HEK293 (cell line): Measurements from ENCODE around the gene CST9L.

Experiments used
- CTCF ChIA-PET: fragments of 350-600 bp; formaldehyde crosslinking; extraction: SDS; loops from one replicate; lab custom pipeline; 2021; ENCODE audit warnings: antibody characterized with exemption; lab: Yijun Ruan, JAX
- POLR2A ChIA-PET: fragments of 300-600 bp; formaldehyde crosslinking; extraction: SDS; loops from one replicate; lab custom pipeline; 2020; ENCODE audit warnings: antibody characterized with exemption, inconsistent platforms; lab: Yijun Ruan, JAX
- H3K27ac ChIP-seq: fragments of 200-500 bp; sonication (Bioruptor generic); 2 replicates; pipeline ENCODE4 v1.5.1; 2014; ENCODE audit warnings: low read depth, low read length, control low read depth, inconsistent platforms; ENCODE audit errors: extremely low read depth
- H3K36me3 ChIP-seq, 2 experiments: fragments of 200-500 bp in 1 of 2; sonication (Bioruptor generic) in 1 of 2; 1 replicate in 1 of 2; 2 replicates in 1 of 2; pipeline ENCODE4 v1.5.1; 2014 to 2017; ENCODE audit warnings: inconsistent platforms in 2 of 2, low read length in 2 of 2; ENCODE audit not compliant: control insufficient read depth in 2 of 2, insufficient read depth in 1 of 2
- H3K4me1 ChIP-seq: fragments of 200-500 bp; sonication (Bioruptor generic); 2 replicates; pipeline ENCODE4 v1.5.1; 2014; ENCODE audit warnings: mild to moderate bottlenecking, low read length, inconsistent platforms; ENCODE audit not compliant: control insufficient read depth, insufficient read depth
- H3K4me3 ChIP-seq: 2 replicates; pipeline ENCODE4 v1.5.1; 2011; ENCODE audit warnings: low read depth, mild to moderate bottlenecking, control low read depth, low read length, moderate library complexity
- H3K9me3 ChIP-seq: fragments of 200-500 bp; sonication (Bioruptor generic); 2 replicates; pipeline ENCODE4 v1.5.1; 2014; ENCODE audit warnings: low read depth, low read length, inconsistent platforms; ENCODE audit not compliant: control insufficient read depth, insufficient read depth
- GLIS1 ChIP-seq: fragments of 450-650 bp; formaldehyde crosslinking; IDR thresholded peaks from 2 replicates; pipeline ENCODE4 v1.5.1; 2016; ENCODE audit warnings: missing biosample characterization, missing genetic modification characterization
- GLIS2 ChIP-seq: fragments of 450-650 bp; formaldehyde crosslinking; IDR thresholded peaks from 2 replicates; pipeline ENCODE4 v1.5.1; 2016; ENCODE audit warnings: missing biosample characterization, missing genetic modification characterization
- KLF1 ChIP-seq: fragments of 450-650 bp; formaldehyde crosslinking; IDR thresholded peaks from 2 replicates; pipeline ENCODE4 v1.5.1; 2016; ENCODE audit warnings: missing biosample characterization, missing genetic modification characterization
- KLF10 ChIP-seq: fragments of 450-650 bp; IDR thresholded peaks from 2 replicates; pipeline ENCODE4 v1.5.1; 2018; ENCODE audit warnings: missing biosample characterization, mild to moderate bottlenecking, missing genetic modification characterization
- KLF16 ChIP-seq: fragments of 450-650 bp; formaldehyde crosslinking; IDR thresholded peaks from 2 replicates; pipeline ENCODE4 v1.5.1; 2017; ENCODE audit warnings: missing biosample characterization, missing genetic modification characterization
- RBAK ChIP-seq: fragments of 450-650 bp; formaldehyde crosslinking; IDR thresholded peaks from 2 replicates; pipeline ENCODE4 v1.5.1; 2016; ENCODE audit warnings: missing biosample characterization, missing genetic modification characterization
- YY1 ChIP-seq: fragments of 450-650 bp; formaldehyde crosslinking; IDR thresholded peaks from 2 replicates; pipeline ENCODE4 v1.5.1; 2018; ENCODE audit warnings: missing biosample characterization, missing genetic modification characterization
- YY2 ChIP-seq: fragments of 450-650 bp; formaldehyde crosslinking; IDR thresholded peaks from 2 replicates; pipeline ENCODE4 v1.5.1; 2016; ENCODE audit warnings: missing biosample characterization, missing genetic modification characterization
- ZFHX2 ChIP-seq: fragments of 450-650 bp; formaldehyde crosslinking; conservative IDR thresholded peaks from 2 replicates; pipeline ENCODE4 v1.5.1; 2016; ENCODE audit warnings: missing biosample characterization, missing genetic modification characterization
- ZFP41 ChIP-seq: fragments of 450-650 bp; formaldehyde crosslinking; IDR thresholded peaks from 2 replicates; pipeline ENCODE4 v1.5.1; 2016; ENCODE audit warnings: missing biosample characterization, missing genetic modification characterization, borderline replicate concordance
- ZNF138 ChIP-seq: fragments of 450-650 bp; formaldehyde crosslinking; IDR thresholded peaks from 2 replicates; pipeline ENCODE4 v1.5.1; 2016; ENCODE audit warnings: missing biosample characterization, missing genetic modification characterization, borderline replicate concordance
- ZNF292 ChIP-seq: fragments of 450-650 bp; formaldehyde crosslinking; IDR thresholded peaks from 2 replicates; pipeline ENCODE4 v1.5.1; 2016; ENCODE audit warnings: low read depth, missing biosample characterization, missing genetic modification characterization, borderline replicate concordance
- ZNF423 ChIP-seq: fragments of 450-650 bp; formaldehyde crosslinking; IDR thresholded peaks from 2 replicates; pipeline ENCODE4 v1.5.1; 2016; ENCODE audit warnings: missing biosample characterization, missing genetic modification characterization
- ZNF449 ChIP-seq: fragments of 450-650 bp; formaldehyde crosslinking; IDR thresholded peaks from 2 replicates; pipeline ENCODE4 v1.5.1; 2017; ENCODE audit warnings: missing biosample characterization, mild to moderate bottlenecking, missing genetic modification characterization, moderate library complexity
- ZNF48 ChIP-seq: fragments of 450-650 bp; formaldehyde crosslinking; IDR thresholded peaks from 2 replicates; pipeline ENCODE4 v1.5.1; 2016; ENCODE audit warnings: missing biosample characterization, missing genetic modification characterization
- ZNF513 ChIP-seq: fragments of 450-650 bp; IDR thresholded peaks from 2 replicates; pipeline ENCODE4 v1.5.1; 2018; ENCODE audit warnings: missing biosample characterization, missing genetic modification characterization
- ZNF585B ChIP-seq: fragments of 450-650 bp; formaldehyde crosslinking; IDR thresholded peaks from 2 replicates; pipeline ENCODE4 v1.5.1; 2016; ENCODE audit warnings: missing biosample characterization, missing genetic modification characterization
- ZNF596 ChIP-seq: fragments of 450-650 bp; IDR thresholded peaks from 2 replicates; pipeline ENCODE4 v1.5.0; 2018; ENCODE audit warnings: missing biosample characterization, mild to moderate bottlenecking, missing genetic modification characterization, moderate library complexity
- ZNF624 ChIP-seq: fragments of 450-650 bp; formaldehyde crosslinking; IDR thresholded peaks from 2 replicates; pipeline ENCODE4 v1.5.1; 2017; ENCODE audit warnings: missing biosample characterization, missing genetic modification characterization
- ZNF837 ChIP-seq: fragments of 450-650 bp; formaldehyde crosslinking; IDR thresholded peaks from 2 replicates; pipeline ENCODE4 v1.5.1; 2016; ENCODE audit warnings: missing biosample characterization, missing genetic modification characterization
- TF ChIP-seq, protein P1 (sequence below): fragments of 450-650 bp; formaldehyde crosslinking; IDR thresholded peaks from 2 replicates; pipeline ENCODE4; 2016; ENCODE audit warnings: missing biosample characterization, missing genetic modification characterization
- TF ChIP-seq, protein P2 (sequence below): IDR thresholded peaks from 2 replicates; pipeline ENCODE4 v1.6.1; 2011; ENCODE audit warnings: mild to moderate bottlenecking, low read depth, low read length, borderline replicate concordance

CST9L gene

DNA sequence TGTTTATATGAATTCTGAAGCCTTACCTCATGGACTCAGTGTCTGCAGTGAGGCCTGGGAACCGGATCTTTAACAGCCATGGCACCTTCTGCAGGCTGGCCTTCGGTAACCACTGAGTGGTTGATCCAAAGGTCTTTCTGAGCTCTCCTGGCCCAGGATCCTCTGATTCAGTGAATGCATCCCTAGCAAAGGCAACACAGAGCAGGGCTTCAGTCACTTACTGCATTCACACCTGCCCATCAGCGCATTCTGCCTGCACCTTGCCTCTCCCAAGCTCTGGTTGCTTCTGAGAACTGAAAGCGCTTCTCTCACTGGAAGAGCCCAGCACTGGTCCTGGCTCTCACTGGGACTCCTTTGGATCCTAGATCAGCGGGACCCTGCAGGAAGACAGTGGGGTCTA is 45.9 kb upstream of the CST9L start (continued):
- TF ChIP-seq ZNF138 (tag by site-specific recombination) (no peak), KLF10 (tag by site-specific recombination) (no peak), GLIS2 (tag by site-specific recombination) (no peak)
- TF ChIP-seq, protein P1, sequence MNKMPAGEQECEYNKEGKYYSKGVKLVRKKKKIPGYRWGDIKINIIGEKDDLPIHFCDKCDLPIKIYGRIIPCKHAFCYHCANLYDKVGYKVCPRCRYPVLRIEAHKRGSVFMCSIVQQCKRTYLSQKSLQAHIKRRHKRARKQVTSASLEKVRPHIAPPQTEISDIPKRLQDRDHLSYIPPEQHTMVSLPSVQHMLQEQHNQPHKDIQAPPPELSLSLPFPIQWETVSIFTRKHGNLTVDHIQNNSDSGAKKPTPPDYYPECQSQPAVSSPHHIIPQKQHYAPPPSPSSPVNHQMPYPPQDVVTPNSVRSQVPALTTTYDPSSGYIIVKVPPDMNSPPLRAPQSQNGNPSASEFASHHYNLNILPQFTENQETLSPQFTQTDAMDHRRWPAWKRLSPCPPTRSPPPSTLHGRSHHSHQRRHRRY (tag by site-specific recombination) = no peak

DNA sequence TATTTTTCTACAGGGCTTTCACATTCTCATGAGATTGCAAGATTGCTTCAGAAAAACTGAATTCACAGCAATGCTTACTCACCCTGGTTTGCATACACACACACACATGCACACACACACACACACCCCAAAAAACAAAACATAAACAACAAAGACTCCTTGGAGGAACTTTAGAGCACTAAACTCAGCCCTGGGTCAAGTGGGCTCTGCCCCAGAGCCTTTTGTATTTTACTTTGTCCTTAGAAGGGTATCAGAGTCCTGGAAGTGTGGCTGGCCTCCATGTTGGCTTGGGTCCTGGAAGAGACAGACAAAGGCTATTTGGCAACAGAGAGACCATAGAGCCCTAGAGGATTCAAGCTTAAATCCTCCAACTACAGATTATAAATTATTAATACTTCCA is 45.4 kb upstream of the CST9L start:
- Histone ChIP-seq H3K36me3 (no peaks in the 10 kb centered on the region), H3K9me3 (no peaks in the 10 kb centered on the region), H3K4me1 (no peaks in the 10 kb centered on the region), H3K4me3 (no peak overlapping the region), H3K27ac (no peak overlapping the region)
- CTCF ChIA-PET = interaction anchor here (0.6 to 0.9 kb wide), 2 partner anchors 33 to 192 kb away, joined by 5 read pairs; partner anchors contain the start of gene NAPB
- TF ChIP-seq ZNF596 (no peak), ZNF423 (tag by site-specific recombination) (no peak), YY2 (tag by site-specific recombination) (no peak), ZNF292 (tag by site-specific recombination) (no peak), ZFHX2 (tag by site-specific recombination) (no peak), ZNF449 (tag by site-specific recombination) (no peak), YY1 (tag by site-specific recombination) (no peak), GLIS1 (no peak), KLF16 (no peak)
- TF ChIP-seq, protein P2, sequence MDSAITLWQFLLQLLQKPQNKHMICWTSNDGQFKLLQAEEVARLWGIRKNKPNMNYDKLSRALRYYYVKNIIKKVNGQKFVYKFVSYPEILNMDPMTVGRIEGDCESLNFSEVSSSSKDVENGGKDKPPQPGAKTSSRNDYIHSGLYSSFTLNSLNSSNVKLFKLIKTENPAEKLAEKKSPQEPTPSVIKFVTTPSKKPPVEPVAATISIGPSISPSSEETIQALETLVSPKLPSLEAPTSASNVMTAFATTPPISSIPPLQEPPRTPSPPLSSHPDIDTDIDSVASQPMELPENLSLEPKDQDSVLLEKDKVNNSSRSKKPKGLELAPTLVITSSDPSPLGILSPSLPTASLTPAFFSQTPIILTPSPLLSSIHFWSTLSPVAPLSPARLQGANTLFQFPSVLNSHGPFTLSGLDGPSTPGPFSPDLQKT = no peak
- POLR2A ChIA-PET = interaction anchor here (0.6 to 1.3 kb wide), 2 partner anchors 23 to 192 kb away, joined by 3 read pairs; partner anchors contain the start of gene NAPB

DNA sequence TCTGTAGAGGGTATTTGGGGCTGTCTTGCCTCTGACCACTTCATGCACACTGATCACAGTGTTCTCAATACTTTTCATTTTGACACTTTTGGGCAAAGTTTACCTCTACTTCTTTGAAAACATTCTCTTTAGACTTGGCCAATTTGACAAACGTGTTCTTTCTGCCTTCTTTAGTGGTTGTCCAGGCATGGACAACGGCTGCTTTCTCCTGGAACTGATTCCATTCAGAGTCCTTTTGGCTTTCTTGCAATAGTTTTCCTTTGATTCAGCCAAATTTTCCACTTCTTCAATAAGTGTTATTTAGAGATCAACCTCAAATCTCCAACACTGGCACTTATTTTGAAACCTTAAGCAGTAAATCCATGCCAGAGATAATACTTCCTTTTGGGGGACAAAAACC is 44.1 kb upstream of the CST9L start:
- Histone ChIP-seq H3K4me3 (no peak overlapping the region), H3K4me1 (no peaks in the 10 kb centered on the region), H3K9me3 (no peaks in the 10 kb centered on the region), H3K36me3 (no peaks in the 10 kb centered on the region), H3K27ac (no peak overlapping the region)
- TF ChIP-seq ZNF48 (no peak), KLF1 (tag by site-specific recombination) (no peak), ZNF449 (tag by site-specific recombination) (no peak), ZNF624 (no peak), ZNF585B (no peak), ZNF138 (tag by site-specific recombination) (no peak), ZNF837 (no peak), RBAK (no peak), ZNF513 (tag by site-specific recombination) (no peak), ZFP41 (tag by site-specific recombination) (no peak)
- POLR2A ChIA-PET = interaction anchor here (1.3 kb wide), 1 partner anchor 191 kb away, joined by 3 read pairs; the partner anchor contains the start of gene NAPB
- CTCF ChIA-PET = no interaction called here
